ENCODE data around the gene AAK1. TPM values are rescaled to one million over a fixed set of nuclear protein-coding genes. Genes with fewer than 3 reads are reported as not detected.
A peak's percentile ranks its signal among the peaks of the same experiment; 100 is the strongest.
"Not testable (repeated sequence)": the region's sequence is repeated elsewhere in the genome, so short reads cannot be mapped to it uniquely, and the experiment has no call there.

AAK1 gene
- total RNA-seq, 1 donor from 2014 or later: 45.5 TPM

DNA sequence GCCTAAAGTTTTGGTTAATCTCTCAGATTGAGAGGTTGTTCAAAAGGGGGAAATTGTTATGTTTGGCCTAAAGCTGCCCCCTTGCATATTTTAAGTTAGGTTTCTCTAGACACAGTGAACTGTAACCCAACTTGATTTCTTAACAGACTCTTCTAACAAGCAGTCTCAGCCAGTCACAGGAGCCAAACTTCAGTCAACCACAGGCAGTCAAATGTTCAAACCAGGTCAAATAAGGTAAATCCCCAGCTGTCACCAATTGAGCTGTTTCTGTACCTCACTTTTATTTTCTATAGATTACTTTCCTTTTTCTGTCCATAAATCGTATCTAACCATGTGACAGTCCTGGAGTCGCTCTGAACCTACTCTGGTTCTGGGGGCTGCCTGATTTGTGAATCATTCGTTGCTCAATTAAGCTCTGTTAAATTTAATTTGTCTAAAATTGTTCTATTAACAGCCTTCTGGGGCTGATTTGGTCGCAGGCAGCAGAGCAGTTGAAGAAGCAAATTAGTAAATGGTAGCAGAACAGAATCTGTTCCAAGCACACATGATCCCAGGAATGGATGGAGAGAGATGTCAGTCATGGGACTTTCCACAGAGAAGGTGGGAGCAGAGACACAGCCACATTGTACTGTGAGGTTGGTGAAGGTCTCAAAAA, 189.9 kb downstream of the AAK1 start:
- Mint-ChIP-seq H3K4me3 (no peak overlapping the region), H3K4me1 (ENCODE audit: unreplicated experiment) (peaks cover 18% of the 10 kb centered on the region), H3K27ac (no peak overlapping the region), H3K9me3 (no peaks in the 10 kb centered on the region), H3K36me3 (no peaks in the 10 kb centered on the region), H3K27me3 (no peaks in the 10 kb centered on the region)
- TF ChIP-seq, protein P1, sequence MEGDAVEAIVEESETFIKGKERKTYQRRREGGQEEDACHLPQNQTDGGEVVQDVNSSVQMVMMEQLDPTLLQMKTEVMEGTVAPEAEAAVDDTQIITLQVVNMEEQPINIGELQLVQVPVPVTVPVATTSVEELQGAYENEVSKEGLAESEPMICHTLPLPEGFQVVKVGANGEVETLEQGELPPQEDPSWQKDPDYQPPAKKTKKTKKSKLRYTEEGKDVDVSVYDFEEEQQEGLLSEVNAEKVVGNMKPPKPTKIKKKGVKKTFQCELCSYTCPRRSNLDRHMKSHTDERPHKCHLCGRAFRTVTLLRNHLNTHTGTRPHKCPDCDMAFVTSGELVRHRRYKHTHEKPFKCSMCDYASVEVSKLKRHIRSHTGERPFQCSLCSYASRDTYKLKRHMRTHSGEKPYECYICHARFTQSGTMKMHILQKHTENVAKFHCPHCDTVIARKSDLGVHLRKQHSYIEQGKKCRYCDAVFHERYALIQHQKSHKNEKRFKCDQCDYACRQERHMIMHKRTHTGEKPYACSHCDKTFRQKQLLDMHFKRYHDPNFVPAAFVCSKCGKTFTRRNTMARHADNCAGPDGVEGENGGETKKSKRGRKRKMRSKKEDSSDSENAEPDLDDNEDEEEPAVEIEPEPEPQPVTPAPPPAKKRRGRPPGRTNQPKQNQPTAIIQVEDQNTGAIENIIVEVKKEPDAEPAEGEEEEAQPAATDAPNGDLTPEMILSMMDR (conservative IDR thresholded peaks at IDR 0.05): no peak
- no peak for DNase-seq (ENCODE audit: extremely low spot score, unreplicated experiment)

DNA sequence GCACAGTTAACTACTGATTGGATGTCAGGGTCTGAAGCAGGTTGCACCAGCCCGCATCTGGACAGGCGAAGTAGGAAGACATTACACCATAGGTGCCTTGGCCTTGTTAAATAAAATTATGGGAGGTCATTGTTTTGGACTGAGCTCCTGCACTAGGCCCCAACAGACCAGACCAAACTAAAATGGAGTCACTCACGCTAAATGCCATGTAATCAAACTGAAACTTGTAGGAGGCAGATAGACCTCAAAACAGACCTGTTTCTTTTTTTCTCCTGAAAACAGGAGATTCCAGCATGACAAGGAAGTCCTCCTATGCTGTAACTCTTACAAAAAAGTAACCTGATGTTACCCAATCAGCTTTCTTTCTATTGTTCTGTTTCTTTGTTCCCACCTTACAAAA, 190.9 kb downstream of the AAK1 start:
- no peak overlapping the region for H3K27ac Mint-ChIP-seq
- H3K27me3 Mint-ChIP-seq: peaks cover 3% of the 10 kb centered on the region
- peaks cover 18% of the 10 kb centered on the region for H3K4me1 Mint-ChIP-seq (ENCODE audit: unreplicated experiment)
- H3K36me3 Mint-ChIP-seq: no peaks in the 10 kb centered on the region
- TF ChIP-seq, protein P1 (conservative IDR thresholded peaks at IDR 0.05): no peak
- no peak overlapping the region for H3K4me3 Mint-ChIP-seq
- H3K9me3 Mint-ChIP-seq: no peaks in the 10 kb centered on the region
- DNase-seq (ENCODE audit: extremely low spot score, unreplicated experiment): no peak

DNA sequence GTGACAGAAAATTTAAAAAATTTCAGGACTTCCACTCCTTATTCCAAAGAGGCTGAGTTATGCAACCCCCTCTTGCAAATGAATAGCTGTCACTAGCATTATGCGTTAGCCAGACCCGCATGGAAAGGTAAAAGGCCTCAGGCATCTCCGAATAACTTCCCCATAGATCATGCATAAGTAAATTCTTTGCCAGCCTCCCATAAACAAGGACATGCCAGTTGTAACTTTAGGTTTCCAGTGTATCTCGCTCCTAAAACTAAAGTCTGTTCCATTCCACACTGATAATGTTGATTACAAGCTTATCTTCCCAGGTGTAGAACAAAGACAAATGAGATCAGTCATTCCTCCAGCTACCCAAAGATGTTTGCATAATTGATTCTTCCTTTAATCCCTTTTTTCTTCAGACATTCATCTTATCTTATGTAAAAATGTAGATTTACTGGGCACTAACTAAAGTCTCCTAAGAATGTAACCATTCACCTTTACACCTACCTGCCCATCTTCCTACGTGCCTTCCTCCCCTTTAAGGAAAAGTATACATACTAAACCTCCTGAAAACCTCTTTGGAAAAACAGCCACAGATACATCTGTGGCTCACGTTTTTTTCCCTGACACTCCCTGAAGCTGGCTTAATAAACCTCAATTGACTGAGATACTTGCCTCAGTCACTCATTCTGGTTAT, 192.7 kb downstream of the AAK1 start:
- Mint-ChIP-seq H3K36me3 (no peaks in the 10 kb centered on the region), H3K27ac (no peak overlapping the region), H3K4me1 (ENCODE audit: unreplicated experiment) (peaks cover 18% of the 10 kb centered on the region), H3K4me3 (no peak overlapping the region), H3K9me3 (no peaks in the 10 kb centered on the region), H3K27me3 (peaks cover 7% of the 10 kb centered on the region)
- no peak for DNase-seq (ENCODE audit: extremely low spot score, unreplicated experiment)
- TF ChIP-seq, protein P1 (conservative IDR thresholded peaks at IDR 0.05): no peak

DNA sequence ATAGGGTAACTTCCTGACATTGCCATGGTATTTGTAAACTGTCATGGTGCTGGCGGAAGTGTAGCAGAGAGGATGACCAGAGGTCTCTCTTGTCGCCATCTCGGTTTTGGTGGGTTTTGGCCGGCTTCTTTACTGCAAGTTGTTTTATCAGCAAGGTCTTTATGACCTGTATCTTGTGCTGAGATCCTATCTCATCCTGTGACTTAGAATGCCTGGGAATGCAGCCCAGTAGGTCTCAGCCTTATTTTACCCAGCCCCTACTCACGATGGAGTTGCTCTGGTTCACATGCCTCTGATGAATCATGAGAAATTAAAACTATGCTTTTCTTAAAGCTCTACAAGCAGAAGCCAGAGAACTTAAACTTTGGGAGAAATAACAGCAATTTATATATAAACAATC, 193.6 kb downstream of the AAK1 start:
- no peak overlapping the region for H3K4me3 Mint-ChIP-seq
- DNase-seq (ENCODE audit: extremely low spot score, unreplicated experiment): no peak
- H3K36me3 Mint-ChIP-seq: no peaks in the 10 kb centered on the region
- no peak overlapping the region for H3K27ac Mint-ChIP-seq
- TF ChIP-seq, protein P1 (conservative IDR thresholded peaks at IDR 0.05): no peak
- H3K9me3 Mint-ChIP-seq: no peaks in the 10 kb centered on the region
- peaks cover 7% of the 10 kb centered on the region for H3K27me3 Mint-ChIP-seq
- peaks cover 18% of the 10 kb centered on the region for H3K4me1 Mint-ChIP-seq (ENCODE audit: unreplicated experiment)

DNA sequence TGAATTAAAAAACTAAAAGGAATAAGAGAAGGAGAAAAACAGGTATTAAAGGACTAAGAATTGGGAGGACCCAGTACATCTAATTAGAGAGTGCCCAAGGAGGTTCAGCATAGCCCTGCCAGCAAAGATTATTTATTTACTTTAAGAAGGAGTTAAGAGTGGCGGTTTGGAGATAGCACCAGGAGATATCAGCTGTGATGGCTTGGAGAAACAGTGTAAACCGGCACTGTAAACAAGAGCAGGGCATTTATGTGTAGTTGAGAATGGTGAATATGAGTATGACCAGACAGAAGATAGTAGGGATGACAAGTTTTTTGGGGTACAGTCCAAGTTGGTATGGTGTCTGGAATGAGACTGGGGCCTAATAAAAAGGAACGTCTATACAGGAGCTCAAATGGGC, 199.9 kb downstream of the AAK1 start:
- H3K4me1 Mint-ChIP-seq (ENCODE audit: unreplicated experiment); H3K4me3 Mint-ChIP-seq; H3K27me3 Mint-ChIP-seq; H3K36me3 Mint-ChIP-seq; H3K9me3 Mint-ChIP-seq; H3K27ac Mint-ChIP-seq; DNase-seq (ENCODE audit: extremely low spot score, unreplicated experiment): not testable (repeated sequence)

DNA sequence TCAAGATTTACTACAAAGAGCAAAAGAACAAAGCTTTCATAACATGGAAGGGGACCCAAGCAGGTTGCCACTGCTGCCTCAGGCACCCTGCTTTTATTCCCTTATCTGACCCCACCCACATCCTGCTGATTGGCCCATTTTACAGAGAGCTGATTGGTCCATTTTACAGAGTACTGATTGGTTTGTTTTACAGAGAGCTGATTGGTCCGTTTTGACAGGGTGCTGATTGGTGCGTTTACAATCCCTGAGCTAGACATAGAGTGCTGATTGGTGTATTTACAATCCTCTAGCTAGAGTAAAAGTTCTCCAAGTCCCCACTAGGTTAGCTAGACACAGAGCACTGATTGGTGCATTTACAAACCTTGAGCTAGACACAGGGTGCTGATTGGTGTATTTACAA, 204.0 kb downstream of the AAK1 start:
- not testable (repeated sequence) for DNase-seq (ENCODE audit: extremely low spot score, unreplicated experiment); H3K36me3 Mint-ChIP-seq; H3K27me3 Mint-ChIP-seq; H3K9me3 Mint-ChIP-seq
- H3K4me3 Mint-ChIP-seq: peak overlapping the region; percentile 44
- H3K4me1 Mint-ChIP-seq (ENCODE audit: unreplicated experiment): peaks cover 21% of the 10 kb centered on the region
- H3K27ac Mint-ChIP-seq: peak overlapping the region; percentile 13
